ENCODE data around the gene SECISBP2L. TPM values are rescaled to one million over a fixed set of nuclear protein-coding genes. Genes with fewer than 3 reads are reported as not detected.

The SECISBP2L gene
- total and polyA plus RNA-seq, 2 donors (not counting 1 experiment from before 2014, with no cell fraction given) = 13.0 to 121 TPM

DNA sequence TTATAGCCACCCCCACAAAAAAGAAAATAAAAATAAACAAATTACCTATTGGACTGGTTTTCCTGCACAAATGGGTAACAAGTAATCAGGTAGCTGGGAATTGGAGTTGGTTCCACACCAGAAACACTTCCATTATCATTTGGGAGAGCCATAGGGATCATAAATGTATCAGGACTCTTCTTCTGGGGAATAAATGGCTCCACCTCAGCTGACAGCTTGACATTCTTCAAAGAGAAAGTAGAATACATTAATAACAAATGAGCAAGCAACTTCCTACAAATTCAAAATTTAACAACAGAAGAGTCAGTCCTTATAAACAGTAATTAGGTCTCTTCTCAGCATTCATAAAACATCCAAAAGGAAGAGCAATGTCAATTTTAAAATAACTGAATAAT, 8.7 kb downstream of the SECISBP2L start:
- DNase-seq (no peak), ATAC-seq (ENCODE audit: low read depth) (no peak)
- CTCF ChIA-PET = interaction anchor here (0.6 to 1.2 kb wide), 2 partner anchors 62 to 385 kb away, joined by 3 to 7 read pairs; no protein-coding TSS in a partner anchor
- H3K4me1 ChIP-seq (ENCODE audit: control insufficient read depth in 2 of 2, insufficient read depth in 2 of 2, low read length in 2 of 2) = peaks cover 0 to 7% of the 10 kb centered on the region in 2 donors
- no peak overlapping the region for H3K4me3 ChIP-seq (ENCODE audit: control extremely low read depth in 1 of 5, extremely low read depth in 1 of 5, insufficient read depth in 1 of 5, low read depth in 2 of 5, low read length in 4 of 5)
- intact Hi-C loops (cut with micrococcal nuclease) = no loop called here
- TF ChIP-seq CTCF (IDR thresholded peaks at IDR 0.05) (no peak), EZH2 (IDR thresholded peaks at IDR 0.05; ENCODE audit: borderline replicate concordance, insufficient read depth, low read depth, low read length, poor library complexity, severe bottlenecking) (no peak)
- H3K27ac Mint-ChIP-seq = no peak overlapping the region
- H3K9me3 ChIP-seq (ENCODE audit: control extremely low read depth in 1 of 3, control insufficient read depth in 2 of 3, insufficient read depth in 1 of 3, low read length in 2 of 3) = no peaks in the 10 kb centered on the region
- peaks cover 29% of the 10 kb centered on the region for H3K4me1 Mint-ChIP-seq
- peaks cover 3 to 26% of the 10 kb centered on the region in 2 experiments for H3K36me3 ChIP-seq (replicated peaks in 1 of 2; ENCODE audit: control extremely low read depth in 1 of 2, control insufficient read depth in 1 of 2, extremely low read depth in 1 of 2, insufficient read depth in 2 of 2, low read length in 1 of 2)
- H3K9me3 Mint-ChIP-seq (ENCODE audit: insufficient read depth) = no peaks in the 10 kb centered on the region
- no peak overlapping the region for H3K27ac ChIP-seq (ENCODE audit: low read length in 2 of 2)
- no peaks in the 10 kb centered on the region for H3K27me3 Mint-ChIP-seq
- no peak overlapping the region for H3K4me2 ChIP-seq (replicated peaks; ENCODE audit: low read depth, low read length, poor library complexity, severe bottlenecking)
- peaks cover 70% of the 10 kb centered on the region for H4K20me1 ChIP-seq (ENCODE audit: control insufficient read depth, insufficient read depth, low read length, poor library complexity, severe bottlenecking)
- no peaks in the 10 kb centered on the region for H3K27me3 ChIP-seq (replicated peaks in 1 of 4; ENCODE audit: control extremely low read depth in 1 of 4, control insufficient read depth in 3 of 4, insufficient read depth in 4 of 4, low read length in 3 of 4)
- H3K9ac ChIP-seq (ENCODE audit: low read length) = no peak overlapping the region
- no peak overlapping the region for H2AFZ ChIP-seq (ENCODE audit: insufficient read depth, low read depth, low read length, poor library complexity, severe bottlenecking)
- no peak overlapping the region for H3K4me3 Mint-ChIP-seq
- POLR2A ChIA-PET = no interaction called here
- peaks cover 74% of the 10 kb centered on the region for H3K79me2 ChIP-seq (ENCODE audit: control insufficient read depth, insufficient read depth, low read length)

GRCh38 chr15:49036650-49037545, 9.3 kb downstream of the SECISBP2L start:
- DNase-seq (no peak), ATAC-seq (ENCODE audit: low read depth) (no peak)
- Histone ChIP-seq H3K36me3 (replicated peaks in 1 of 2; ENCODE audit: control extremely low read depth in 1 of 2, control insufficient read depth in 1 of 2, extremely low read depth in 1 of 2, insufficient read depth in 2 of 2, low read length in 1 of 2) (peaks cover 4 to 26% of the 10 kb centered on the region in 2 experiments), H3K79me2 (ENCODE audit: control insufficient read depth, insufficient read depth, low read length) (peaks cover 71% of the 10 kb centered on the region), H3K4me3 (ENCODE audit: control extremely low read depth in 1 of 5, extremely low read depth in 1 of 5, insufficient read depth in 1 of 5, low read depth in 2 of 5, low read length in 4 of 5) (no peak overlapping the region), H4K20me1 (ENCODE audit: control insufficient read depth, insufficient read depth, low read length, poor library complexity, severe bottlenecking) (peaks cover 65% of the 10 kb centered on the region), H3K9ac (ENCODE audit: low read length) (no peak overlapping the region), H3K9me3 (ENCODE audit: control extremely low read depth in 1 of 3, control insufficient read depth in 2 of 3, insufficient read depth in 1 of 3, low read length in 2 of 3) (no peaks in the 10 kb centered on the region), H3K4me2 (replicated peaks; ENCODE audit: low read depth, low read length, poor library complexity, severe bottlenecking) (no peak overlapping the region), H2AFZ (ENCODE audit: insufficient read depth, low read depth, low read length, poor library complexity, severe bottlenecking) (no peak overlapping the region), H3K4me1 (ENCODE audit: control insufficient read depth in 2 of 2, insufficient read depth in 2 of 2, low read length in 2 of 2) (peaks cover 0 to 4% of the 10 kb centered on the region in 2 donors), H3K27ac (ENCODE audit: low read length in 2 of 2) (no peak overlapping the region), H3K27me3 (replicated peaks in 1 of 4; ENCODE audit: control extremely low read depth in 1 of 4, control insufficient read depth in 3 of 4, insufficient read depth in 4 of 4, low read length in 3 of 4) (no peaks in the 10 kb centered on the region)
- intact Hi-C loops (cut with micrococcal nuclease) = no loop called here
- WGBS (ENCODE audit: insufficient coverage) = 100% methylated on average over 1 of the region's 3 CpGs
- ChIA-PET POLR2A (no interaction called here), CTCF (interaction anchor here (0.6 to 1.2 kb wide), 3 partner anchors 61 to 1646 kb away, joined by 3 to 7 read pairs (median 3); no protein-coding TSS in a partner anchor)
- no peak overlapping the region for H3K27ac Mint-ChIP-seq
- H3K9me3 Mint-ChIP-seq (ENCODE audit: insufficient read depth) = no peaks in the 10 kb centered on the region
- H3K4me3 Mint-ChIP-seq = no peak overlapping the region
- peaks cover 24% of the 10 kb centered on the region for H3K4me1 Mint-ChIP-seq
- TF ChIP-seq CTCF (IDR thresholded peaks at IDR 0.05) = no peak
- TF ChIP-seq EZH2 (IDR thresholded peaks at IDR 0.05; ENCODE audit: borderline replicate concordance, insufficient read depth, low read depth, low read length, poor library complexity, severe bottlenecking) = no peak
- H3K27me3 Mint-ChIP-seq = no peaks in the 10 kb centered on the region
